Stimulated activated naive CD4-positive, alpha-beta T cell (primary cell): Measurements from ENCODE around the gene RILP.

ENCODE experiments used
- DNase-seq, 6 experiments: peaks; one replicate each; lab custom pipeline; 2025; lab: John Stamatoyannopoulos, UW

RILP gene

DNA sequence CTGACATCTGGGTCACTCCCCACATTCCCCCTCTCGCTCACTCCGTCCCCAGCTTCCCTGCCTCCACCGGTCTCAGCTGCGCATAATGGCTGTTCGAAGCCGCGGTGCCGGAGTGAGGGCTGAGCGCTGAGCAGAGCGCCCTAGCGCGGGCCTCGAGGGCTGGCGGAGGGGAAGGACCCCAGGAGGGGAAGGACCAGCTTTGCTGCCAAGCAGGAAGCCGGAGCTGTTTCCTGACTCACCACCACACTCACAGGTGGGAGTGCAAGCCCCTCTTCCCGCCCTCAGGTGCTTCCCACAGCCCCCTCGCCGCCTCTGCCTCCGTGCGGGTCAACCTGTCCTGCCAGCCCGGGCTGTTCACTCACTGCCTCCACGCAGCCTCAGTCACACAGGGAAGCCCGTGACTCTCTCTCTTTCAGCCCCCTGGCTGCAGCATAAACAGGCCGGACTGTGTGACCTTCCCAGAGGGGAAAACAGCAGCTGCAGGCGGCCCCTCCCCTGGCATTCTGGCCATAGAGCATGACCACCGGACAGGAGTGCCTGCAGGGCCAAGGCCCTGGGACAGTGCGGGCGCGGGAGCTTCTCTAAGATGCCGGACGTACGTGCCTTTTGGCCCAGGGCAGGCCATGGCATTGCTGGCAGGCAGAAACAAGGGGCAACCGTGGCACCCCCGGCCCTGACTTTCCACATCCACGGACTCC is 44.7 kb downstream of the RILP start:
- DNase-seq, result no peak

DNA sequence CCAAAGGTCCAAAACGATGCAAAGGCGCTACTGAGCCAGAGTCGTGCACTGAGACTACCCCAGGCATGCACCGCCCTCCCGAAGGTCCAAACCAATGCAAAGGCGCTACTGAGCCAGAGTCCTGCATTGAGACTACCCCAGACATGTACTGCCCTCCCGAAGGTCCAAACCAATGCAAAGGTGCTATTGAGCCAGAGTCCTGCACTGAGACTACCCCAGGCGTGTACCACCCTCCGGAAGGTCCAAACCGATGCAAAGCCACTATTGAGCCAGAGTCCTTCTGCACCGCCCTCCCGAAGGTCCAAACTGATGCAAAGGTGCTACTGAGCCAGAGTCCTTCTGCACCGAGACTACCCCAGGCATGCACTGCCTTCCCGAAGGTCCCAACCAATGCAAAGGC is 48.1 kb downstream of the RILP start:
- DNase-seq, result no peak

DNA sequence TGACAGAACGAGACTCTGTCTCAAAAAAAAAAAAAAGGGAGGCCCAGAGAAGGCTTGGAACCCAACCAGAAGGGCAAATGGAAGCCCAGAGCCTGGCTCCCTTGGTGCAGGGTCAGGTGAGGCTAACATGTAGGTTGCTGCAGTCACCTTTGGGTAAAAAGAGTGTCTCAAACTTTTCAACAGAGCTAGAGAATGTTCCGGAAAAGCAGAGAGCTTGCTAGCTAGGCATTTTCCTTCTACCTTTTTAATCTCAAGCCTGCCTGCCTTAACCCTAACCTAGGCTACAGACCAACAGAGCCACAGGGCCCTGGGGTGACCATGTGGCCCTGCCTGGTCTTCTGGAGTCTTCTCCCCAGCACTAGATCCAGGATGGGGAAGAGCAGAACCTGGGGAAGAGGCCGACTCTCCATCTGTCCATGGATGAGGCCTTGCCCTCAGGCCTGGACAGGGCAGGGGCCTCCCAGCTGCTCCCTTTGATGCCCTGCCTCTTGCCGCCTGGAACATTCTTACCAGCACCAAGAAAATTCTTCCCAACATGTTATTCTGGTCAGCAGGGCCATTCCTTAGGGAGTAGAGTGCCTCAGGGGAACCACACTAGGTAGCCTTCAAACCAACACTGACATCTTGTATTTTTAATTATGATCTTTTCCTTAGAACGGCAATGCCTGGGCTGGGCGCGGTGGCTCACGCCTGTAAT is 51.1 kb downstream of the RILP start:
- DNase-seq, result no peak

DNA sequence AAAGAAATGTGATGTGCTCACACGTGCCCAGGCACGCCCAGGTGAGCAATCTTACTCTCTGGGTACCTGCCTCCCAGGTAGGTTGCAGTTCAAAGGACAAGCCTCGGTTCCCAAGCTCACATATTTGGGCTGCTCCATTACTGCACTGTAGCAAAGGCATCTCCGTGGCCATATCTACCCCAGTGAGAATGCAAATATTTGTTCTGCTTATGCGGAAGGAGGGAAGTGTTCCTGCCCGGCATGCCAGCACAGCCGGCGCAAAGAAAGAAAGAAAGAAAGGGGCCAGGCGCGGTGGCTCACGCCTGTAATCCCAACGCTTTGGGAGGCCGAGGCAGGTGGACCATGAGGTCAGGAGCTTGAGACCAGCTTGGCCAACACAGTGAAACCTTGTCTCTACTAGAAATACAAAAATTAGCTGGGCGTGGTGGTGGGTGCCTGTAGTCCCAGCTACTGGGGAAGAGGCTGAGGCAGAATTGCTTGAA is 51.8 kb downstream of the RILP start:
- DNase-seq, result no peak
